GM18520 (cell line): ENCODE data around the gene PTCD3.

ENCODE experiments used
- ATAC-seq: cut with Tn5 transposase; IDR thresholded peaks from one replicate; pipeline ENCODE4 v1.9.1; 2021; ENCODE audit not compliant: unreplicated experiment

PTCD3 gene

GRCh38 chr2:86105969-86106945, at the start of gene PTCD3:
TSS of gene PTCD3 (plus strand) at chr2:86106235. CDS start at chr2:86106248, 13 bp downstream.
- peak; percentile 87 for ATAC-seq

DNA sequence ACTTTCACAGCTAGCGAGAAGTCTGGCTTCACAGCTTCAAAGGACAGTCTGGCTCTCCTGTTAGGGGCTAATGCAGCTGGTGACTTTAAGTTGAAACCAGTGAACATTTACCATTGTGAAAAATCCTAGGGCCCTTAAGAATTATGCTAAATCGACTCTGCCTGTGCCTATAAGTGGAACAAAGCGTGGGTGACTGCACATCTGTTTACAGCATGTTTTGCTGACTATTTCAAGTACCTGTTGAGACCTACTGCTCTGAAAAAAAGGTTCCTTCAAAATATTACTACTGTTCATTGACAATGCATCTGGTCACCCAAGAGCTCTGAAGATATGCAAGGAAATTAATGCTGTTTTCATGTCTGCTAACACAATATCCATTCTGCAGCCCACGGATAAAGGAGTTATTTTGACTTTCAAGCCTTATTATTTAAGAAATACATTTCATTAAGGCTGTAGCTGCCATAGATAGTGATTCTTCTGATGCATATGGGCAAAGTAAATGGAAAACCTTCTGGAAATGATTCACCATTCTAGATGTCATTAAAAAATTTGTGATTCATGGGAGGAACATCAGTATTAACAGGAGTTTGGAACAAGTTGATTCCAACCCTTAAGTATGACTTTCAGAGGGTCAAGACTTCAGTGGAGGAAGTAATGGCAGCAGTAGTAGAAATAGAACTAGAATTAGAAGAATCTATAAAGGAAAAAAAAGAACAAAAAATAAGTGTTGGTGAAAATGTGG, 49.3 kb upstream of the PTCD3 start:
- ATAC-seq, result no peak

DNA sequence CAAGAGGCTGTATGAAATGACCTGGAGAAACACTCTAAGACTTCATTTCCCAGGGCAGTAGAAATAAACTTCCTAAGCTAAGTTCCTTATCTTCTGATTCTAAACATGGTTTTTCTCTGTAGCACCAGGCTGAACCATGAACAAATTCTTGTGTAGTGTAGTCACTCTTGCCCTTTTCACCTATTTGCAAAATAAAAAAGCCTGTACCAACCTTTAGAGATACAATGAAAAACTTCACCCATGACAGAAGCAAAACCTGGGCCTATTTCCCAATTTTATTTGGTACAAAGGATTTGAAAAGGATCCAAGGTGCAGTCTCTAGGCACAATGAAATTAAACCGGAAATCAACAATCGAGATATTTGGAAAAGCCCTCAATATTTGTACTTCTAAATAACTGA, 44.0 kb upstream of the PTCD3 start:
- ATAC-seq, result no peak

DNA sequence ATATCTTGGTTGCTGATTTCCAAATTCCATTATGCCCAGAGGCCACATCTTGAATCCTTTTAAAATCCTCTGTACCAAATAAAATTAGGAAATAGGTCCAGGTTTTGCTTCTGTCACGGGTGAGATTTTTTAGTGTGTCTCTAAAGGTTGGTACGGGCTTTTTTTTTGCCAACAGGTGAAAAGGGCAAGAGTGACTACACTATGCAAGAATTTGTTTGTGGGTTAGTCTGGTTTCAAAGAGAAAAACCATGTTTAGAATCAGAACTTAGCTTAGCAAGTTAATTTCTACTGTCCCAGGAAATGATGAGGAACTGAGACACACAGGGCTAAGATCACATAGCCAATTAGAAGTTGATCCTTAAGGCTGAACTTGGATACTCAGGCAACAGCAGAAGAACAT, 42.0 kb upstream of the PTCD3 start:
- ATAC-seq, result no peak

GRCh38 chr2:86065512-86065911, 40.5 kb upstream of the PTCD3 start:
- ATAC-seq, result no peak

DNA sequence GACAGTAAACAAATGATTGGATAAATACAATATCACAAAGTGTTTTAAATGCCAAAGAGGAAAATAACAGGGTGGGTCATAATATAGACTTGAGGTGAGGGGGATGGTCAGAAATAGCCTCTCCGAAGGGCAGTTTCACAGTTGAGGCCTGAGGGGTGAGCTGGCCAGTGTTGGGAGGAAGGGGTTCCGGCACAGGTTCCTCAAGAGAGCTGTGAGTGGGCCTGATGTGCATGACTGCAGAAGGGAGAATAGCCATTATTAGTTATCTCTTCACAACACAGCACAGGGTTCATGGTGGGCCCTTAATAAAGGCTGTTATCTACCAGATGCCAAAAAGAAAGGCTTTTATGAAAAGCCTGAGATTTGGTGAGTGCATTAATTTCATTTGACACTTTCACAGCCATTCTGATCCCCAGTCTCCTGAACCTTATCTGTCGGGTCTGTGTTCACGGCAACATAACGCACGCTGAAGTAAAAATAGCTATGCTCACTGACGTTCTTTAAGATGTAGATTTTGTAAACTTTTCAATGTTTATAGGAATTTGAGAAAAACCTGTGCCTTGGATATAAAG, 39.9 kb upstream of the PTCD3 start:
- ATAC-seq, result no peak

DNA sequence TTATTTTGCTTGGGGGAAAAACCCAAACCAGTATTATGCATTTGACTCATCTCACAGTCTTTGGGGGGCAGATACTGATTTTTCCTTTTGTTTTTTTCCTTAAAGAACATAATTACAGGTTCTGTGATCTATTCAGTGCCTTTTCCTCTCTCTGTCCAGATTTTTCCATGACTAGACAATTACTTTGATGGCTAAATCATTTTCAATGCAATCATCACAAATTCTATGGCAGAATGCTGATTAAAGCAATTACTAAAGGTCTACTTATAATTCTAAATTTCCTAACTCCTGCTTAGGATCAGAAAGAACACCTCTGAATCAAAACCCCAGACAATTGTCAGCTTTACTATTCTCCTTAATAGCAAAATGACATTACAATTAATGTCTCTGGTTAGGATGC, 39.1 kb upstream of the PTCD3 start:
- ATAC-seq, result no peak

DNA sequence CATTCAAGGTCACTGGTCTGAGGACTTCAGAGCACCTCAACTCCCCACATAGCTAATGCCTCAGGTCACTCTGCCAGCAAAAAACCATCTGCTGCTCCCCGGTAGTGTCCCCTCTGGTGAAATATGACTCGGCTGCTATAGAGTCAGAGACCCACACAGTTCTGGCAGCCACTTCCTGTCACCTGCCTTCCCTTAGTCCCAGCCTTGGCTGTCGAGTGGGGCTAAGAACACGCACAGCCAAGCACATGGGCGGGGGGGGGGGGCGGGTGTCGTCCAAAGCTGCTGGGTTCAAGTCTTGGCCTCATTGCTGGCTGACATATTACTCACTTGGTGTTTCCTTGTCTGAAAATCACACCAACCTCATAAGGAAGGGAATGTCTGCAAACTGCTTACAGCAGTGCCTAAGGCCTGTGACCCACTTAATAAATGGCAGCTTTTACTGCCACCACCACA, 37.9 kb upstream of the PTCD3 start:
- no peak for ATAC-seq

- no peak for ATAC-seq
Observed at GRCh38 chr2:86068648-86069047, 37.4 kb upstream of the PTCD3 start.

GRCh38 chr2:86069091-86069685, 36.8 kb upstream of the PTCD3 start:
- ATAC-seq, result no peak

- ATAC-seq, result no peak
Observed at GRCh38 chr2:86069783-86070339, 36.2 kb upstream of the PTCD3 start.

DNA sequence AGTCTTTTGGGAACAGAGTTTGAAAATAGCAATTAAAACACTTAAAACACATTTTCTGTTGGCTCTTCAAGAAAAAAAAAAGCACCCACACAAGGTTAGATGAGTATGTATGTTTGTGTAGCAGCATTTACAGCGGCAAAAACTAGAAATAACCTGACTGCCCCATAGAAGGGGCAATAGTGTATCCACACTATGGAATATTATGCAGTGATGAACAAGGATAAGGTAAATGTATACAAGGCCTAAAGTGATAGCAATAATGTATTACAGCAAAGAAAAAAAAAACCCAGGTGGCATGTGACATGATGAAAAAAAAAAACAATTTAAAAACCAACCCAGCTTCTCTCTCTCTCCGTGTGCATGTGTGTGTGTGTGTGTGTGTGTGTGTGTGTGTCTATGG, 35.2 kb upstream of the PTCD3 start:
- no peak for ATAC-seq

DNA sequence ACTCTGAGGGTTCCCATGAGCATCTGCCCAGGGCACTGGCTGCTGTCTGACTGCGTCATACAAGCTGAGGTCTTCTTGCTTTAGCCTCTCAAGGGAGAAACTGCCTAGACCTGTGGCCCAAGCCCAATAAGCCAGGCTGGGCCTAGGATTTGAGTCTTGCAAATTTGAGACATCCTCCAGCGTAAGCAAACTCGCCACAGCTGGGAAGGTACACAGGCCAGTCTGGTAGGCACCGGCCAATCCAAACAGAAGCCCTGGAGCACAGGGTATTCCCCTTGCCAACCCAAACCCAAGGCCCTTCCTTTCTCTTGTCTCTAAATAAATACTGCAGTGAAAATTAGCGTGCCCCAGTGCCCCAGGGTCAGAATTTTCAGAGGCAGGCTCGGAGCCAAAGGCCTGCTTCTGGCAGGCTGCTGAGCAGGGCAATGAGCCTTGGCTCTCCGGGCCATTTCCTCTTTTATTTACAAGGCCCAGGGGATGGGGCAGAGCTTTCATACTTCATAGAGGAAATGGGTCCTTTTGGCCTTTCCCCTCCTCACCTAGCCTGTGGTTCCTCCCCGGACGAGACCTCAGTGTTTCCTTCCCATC, 33.7 kb upstream of the PTCD3 start:
- no peak for ATAC-seq

- ATAC-seq, result no peak
Observed at GRCh38 chr2:86073225-86073624, 32.8 kb upstream of the PTCD3 start.

- no peak for ATAC-seq
Observed at GRCh38 chr2:86074256-86074655, 31.8 kb upstream of the PTCD3 start.

- ATAC-seq, result no peak
Observed at GRCh38 chr2:86074811-86075210, 31.2 kb upstream of the PTCD3 start.

- ATAC-seq, result no peak
Observed at GRCh38 chr2:86075886-86076285, 30.1 kb upstream of the PTCD3 start.

- ATAC-seq, result no peak
Observed at GRCh38 chr2:86078774-86079545, 27.1 kb upstream of the PTCD3 start.

DNA sequence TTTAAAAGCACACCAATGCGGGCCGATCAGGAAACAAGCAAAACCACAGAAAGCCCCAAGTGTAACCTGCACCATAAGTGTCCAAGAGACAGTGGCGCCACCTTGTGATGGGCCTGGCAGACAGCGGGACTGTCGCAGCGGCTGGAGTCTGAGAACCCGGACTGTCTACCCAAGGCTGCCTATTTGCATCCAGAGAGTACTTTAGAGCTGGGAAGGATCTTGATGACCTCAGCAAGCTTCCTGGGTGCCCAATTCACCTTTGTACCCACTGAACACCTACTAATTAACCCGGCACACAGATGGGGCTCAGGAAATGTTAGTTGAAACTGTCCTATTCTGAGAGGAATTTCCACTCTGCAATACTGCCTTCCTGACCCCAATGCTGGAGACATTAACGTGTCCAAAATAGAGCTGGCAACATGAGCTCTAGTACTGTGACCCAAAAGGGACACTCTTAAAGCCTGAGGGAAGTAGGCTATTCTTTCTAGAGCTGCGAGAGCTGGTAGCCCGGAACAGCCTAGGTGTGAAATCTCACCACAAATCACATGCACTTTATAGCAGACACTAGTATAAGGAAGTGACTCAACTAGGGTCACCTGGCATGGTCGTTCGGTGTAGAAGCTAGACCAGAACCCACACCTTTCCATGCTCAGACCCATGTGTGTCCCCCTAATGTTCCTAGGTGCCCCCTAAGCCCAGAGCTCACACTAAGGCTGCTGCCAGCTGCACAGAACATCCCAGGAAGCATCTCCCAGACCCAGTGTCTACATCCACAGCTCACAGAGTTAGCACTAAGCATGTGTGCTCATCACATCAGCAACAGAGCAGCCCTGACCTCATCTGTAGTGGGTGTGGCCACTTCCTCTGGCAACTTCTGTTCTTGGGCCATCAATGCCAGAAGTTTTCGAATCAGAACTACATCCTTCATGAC, 25.8 kb upstream of the PTCD3 start:
- ATAC-seq, result peak; percentile 81
